Rectal smooth muscle tissue (tissue), 1 donor: Measurements from ENCODE around the gene TINAG.

Source experiments
- H3K27ac ChIP-seq: one replicate; pipeline ENCODE4 v1.7.0; 2013; ENCODE audit warnings: low read depth, low read length, inconsistent platforms
- H3K27me3 ChIP-seq: one replicate; pipeline ENCODE4 v1.7.0; 2013; ENCODE audit warnings: low read length; ENCODE audit not compliant: control insufficient read depth, insufficient read depth
- H3K36me3 ChIP-seq: one replicate; pipeline ENCODE4 v1.7.0; 2013; ENCODE audit warnings: low read length; ENCODE audit not compliant: control insufficient read depth, insufficient read depth
- H3K4me1 ChIP-seq: one replicate; pipeline ENCODE4 v1.7.0; 2013; ENCODE audit warnings: low read length; ENCODE audit not compliant: control insufficient read depth, insufficient read depth
- H3K4me3 ChIP-seq: one replicate; pipeline ENCODE4 v1.7.0; 2013; ENCODE audit warnings: low read length
- H3K9ac ChIP-seq: one replicate; pipeline ENCODE4 v1.7.0; 2013; ENCODE audit warnings: low read length

TINAG gene

DNA sequence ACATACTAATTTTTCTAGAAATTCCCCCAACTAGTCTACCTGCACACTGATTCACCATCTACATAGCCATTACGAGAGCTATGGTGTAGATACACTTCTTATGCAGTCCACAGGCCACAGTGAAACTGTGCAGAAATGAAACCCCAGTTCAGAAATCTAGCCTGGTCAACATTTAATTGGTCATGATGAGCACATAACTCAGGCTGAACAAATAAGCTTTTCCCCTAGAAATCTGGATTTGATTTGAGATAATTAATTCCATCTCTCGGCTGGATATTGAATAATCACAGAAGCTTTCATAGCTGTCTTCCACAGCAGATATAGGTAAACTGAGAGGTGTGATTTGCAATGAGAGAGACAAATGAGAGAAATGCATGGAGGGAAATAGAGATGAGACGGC lies 22.6 kb upstream of the TINAG start:
- Histone ChIP-seq H3K9ac (no peak overlapping the region), H3K27ac (no peak overlapping the region), H3K36me3 (no peaks in the 10 kb centered on the region), H3K4me3 (no peak overlapping the region), H3K4me1 (no peaks in the 10 kb centered on the region), H3K27me3 (no peaks in the 10 kb centered on the region)

- Histone ChIP-seq H3K36me3 (no peaks in the 10 kb centered on the region), H3K4me1 (no peaks in the 10 kb centered on the region), H3K4me3 (no peak overlapping the region), H3K27ac (no peak overlapping the region), H3K27me3 (no peaks in the 10 kb centered on the region), H3K9ac (no peak overlapping the region)
Measured at GRCh38 chr6:54286141-54286540, 22.1 kb upstream of the TINAG start.

- no peak overlapping the region for H3K27ac ChIP-seq
- H3K4me1 ChIP-seq = no peaks in the 10 kb centered on the region
- no peak overlapping the region for H3K4me3 ChIP-seq
- H3K9ac ChIP-seq = no peak overlapping the region
- no peaks in the 10 kb centered on the region for H3K36me3 ChIP-seq
- H3K27me3 ChIP-seq = no peaks in the 10 kb centered on the region
Measured at GRCh38 chr6:54288474-54288873, 19.8 kb upstream of the TINAG start.

GRCh38 chr6:54289426-54289825 lies 18.8 kb upstream of the TINAG start:
- Histone ChIP-seq H3K27me3 (no peaks in the 10 kb centered on the region), H3K4me3 (no peak overlapping the region), H3K9ac (no peak overlapping the region), H3K36me3 (no peaks in the 10 kb centered on the region), H3K4me1 (no peaks in the 10 kb centered on the region), H3K27ac (no peak overlapping the region)

DNA sequence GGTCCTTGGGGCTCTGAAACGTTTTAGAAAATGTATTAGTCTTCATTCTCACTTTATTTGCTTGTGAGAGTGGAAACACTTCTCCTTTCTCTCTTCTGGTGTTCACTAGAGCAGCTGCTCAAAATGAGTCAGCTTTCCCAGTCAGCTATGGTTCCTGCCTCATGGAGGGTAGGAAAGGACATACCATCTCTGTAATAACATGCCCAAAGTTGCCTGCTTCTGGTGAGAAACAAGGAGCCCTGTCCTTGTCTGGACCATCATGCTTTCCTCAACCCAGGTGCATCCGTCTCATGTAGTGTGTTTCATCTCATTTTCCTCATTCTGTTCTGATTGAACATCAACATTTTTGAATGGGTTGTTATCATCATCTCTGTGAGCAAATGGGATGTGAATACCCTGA lies 17.1 kb upstream of the TINAG start:
- no peaks in the 10 kb centered on the region for H3K27me3 ChIP-seq
- no peaks in the 10 kb centered on the region for H3K36me3 ChIP-seq
- no peaks in the 10 kb centered on the region for H3K4me1 ChIP-seq
- H3K27ac ChIP-seq = no peak overlapping the region
- H3K9ac ChIP-seq = no peak overlapping the region
- no peak overlapping the region for H3K4me3 ChIP-seq

DNA sequence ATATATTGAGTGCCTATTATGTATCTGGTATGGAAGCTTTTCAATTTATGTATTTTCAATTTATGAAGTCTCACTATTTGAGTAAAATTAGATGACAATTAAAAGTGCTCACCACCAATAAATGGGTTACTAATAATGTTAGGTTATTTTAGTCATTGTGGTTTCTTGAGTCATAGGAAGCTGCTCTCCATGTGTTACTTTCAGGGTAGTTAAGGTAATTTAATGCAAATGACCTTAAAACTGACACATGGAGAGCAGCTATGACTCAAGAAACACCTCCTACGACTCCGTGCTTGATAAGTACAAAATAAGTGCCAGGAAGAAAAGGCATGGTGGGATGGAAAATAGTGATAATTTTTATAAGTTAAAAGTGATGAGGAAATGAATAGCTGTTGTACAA lies 16.5 kb upstream of the TINAG start:
- no peaks in the 10 kb centered on the region for H3K27me3 ChIP-seq
- no peak overlapping the region for H3K9ac ChIP-seq

DNA sequence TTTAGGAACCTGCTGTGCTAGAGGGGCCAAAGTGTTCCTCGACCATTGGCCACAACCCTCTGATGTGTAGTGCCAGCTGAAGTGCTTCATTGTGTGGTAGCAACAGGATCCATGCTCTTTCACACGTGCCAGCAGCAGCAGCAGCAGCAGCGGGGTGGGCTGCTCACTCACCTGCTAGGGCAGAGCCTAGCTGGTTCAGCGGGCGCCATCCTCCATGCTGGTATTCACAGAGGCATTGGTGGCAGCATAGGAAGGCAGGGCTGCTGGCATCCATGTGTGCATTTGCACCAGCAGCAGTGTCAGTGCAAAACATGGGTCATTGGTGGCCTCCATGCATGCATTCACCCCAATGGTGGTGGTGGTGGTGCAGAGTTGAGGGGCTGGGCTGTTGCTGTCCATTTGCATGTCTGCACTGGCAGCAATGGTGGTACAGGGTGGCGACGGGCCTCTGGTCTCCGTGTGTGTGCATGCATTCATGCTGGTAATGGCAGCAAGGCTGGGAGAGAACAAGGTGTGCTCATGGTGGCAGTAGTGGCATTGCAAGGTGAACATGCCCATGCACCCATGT lies 13.2 kb upstream of the TINAG start:
- H3K36me3 ChIP-seq = no peaks in the 10 kb centered on the region
- no peaks in the 10 kb centered on the region for H3K4me1 ChIP-seq
- no peak overlapping the region for H3K27ac ChIP-seq
- no peaks in the 10 kb centered on the region for H3K27me3 ChIP-seq
- H3K9ac ChIP-seq = no peak overlapping the region
- no peak overlapping the region for H3K4me3 ChIP-seq

More for the DNA sequence above, 16.5 kb upstream of the TINAG start:
- no peak overlapping the region for H3K4me3 ChIP-seq
- H3K4me1 ChIP-seq = no peaks in the 10 kb centered on the region
- no peak overlapping the region for H3K27ac ChIP-seq
- H3K36me3 ChIP-seq = no peaks in the 10 kb centered on the region

DNA sequence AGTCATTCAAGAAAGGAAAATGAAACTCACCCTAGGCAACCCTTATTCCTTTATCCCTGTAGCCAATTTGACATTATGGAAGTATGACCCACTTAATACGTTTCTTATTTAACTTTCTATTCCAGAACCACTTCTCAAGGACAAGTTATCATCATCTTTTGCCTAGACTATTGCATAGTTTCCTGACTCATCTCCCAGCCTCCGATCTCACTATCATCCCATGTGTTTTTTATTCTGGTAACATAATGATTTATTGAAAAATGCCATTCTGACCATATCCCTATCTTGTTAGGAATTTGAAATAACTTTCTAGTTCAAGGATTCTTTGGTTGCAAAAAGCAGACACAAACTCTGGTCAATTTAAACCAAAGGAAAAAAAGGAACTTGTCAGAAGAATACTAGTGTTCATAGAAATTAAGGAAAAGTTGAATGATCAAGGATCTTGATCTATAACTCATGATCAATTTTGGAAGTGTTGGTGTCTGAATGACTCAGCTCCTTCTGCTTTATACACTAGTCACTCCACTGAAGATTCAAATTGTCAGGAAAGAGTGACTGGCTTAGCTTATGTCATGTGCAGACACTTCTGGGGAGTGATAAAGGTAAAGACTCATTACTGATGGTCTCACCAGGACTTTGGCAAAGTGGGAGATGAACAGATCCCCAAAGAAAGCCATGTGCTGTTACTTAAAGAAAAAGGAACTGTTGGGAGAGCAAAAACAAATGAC lies 8.5 kb upstream of the TINAG start:
- Histone ChIP-seq H3K4me3 (no peak overlapping the region), H3K9ac (no peak overlapping the region), H3K27ac (no peak overlapping the region), H3K27me3 (no peaks in the 10 kb centered on the region), H3K4me1 (no peaks in the 10 kb centered on the region), H3K36me3 (no peaks in the 10 kb centered on the region)

DNA sequence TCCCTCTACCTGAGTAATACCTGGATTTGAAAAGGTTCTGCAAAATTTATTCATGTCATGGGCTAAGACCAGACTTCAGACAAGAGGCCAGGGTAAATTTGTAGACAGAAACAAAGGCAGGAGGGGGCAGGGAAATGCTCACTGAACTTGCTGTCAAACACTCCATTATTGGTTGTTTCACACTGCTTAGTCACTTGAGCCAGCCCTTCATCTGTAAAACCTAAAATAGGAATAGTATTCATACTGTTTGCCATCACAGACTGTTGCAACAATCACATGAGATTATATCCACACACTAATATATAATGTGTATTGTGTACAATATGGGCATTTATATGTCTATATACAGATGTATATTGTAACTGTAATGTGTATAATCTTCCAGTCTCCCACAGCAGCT lies 6.5 kb upstream of the TINAG start:
- H3K4me1 ChIP-seq = no peaks in the 10 kb centered on the region
- no peak overlapping the region for H3K4me3 ChIP-seq
- no peak overlapping the region for H3K27ac ChIP-seq
- H3K9ac ChIP-seq = no peak overlapping the region
- H3K36me3 ChIP-seq = no peaks in the 10 kb centered on the region
- H3K27me3 ChIP-seq = no peaks in the 10 kb centered on the region

GRCh38 chr6:54307439-54307910 lies 766 bp upstream of the TINAG start:
- no peaks in the 10 kb centered on the region for H3K27me3 ChIP-seq
- no peak overlapping the region for H3K9ac ChIP-seq
- no peaks in the 10 kb centered on the region for H3K4me1 ChIP-seq
- peak overlapping the region; percentile 21 for H3K4me3 ChIP-seq
- H3K36me3 ChIP-seq = no peaks in the 10 kb centered on the region
- H3K27ac ChIP-seq = no peak overlapping the region

GRCh38 chr6:54308986-54309315 lies 710 bp downstream of the TINAG start:
- Histone ChIP-seq H3K27me3 (no peaks in the 10 kb centered on the region), H3K27ac (no peak overlapping the region), H3K9ac (no peak overlapping the region), H3K4me3 (peak overlapping the region; percentile 40), H3K4me1 (no peaks in the 10 kb centered on the region), H3K36me3 (no peaks in the 10 kb centered on the region)

DNA sequence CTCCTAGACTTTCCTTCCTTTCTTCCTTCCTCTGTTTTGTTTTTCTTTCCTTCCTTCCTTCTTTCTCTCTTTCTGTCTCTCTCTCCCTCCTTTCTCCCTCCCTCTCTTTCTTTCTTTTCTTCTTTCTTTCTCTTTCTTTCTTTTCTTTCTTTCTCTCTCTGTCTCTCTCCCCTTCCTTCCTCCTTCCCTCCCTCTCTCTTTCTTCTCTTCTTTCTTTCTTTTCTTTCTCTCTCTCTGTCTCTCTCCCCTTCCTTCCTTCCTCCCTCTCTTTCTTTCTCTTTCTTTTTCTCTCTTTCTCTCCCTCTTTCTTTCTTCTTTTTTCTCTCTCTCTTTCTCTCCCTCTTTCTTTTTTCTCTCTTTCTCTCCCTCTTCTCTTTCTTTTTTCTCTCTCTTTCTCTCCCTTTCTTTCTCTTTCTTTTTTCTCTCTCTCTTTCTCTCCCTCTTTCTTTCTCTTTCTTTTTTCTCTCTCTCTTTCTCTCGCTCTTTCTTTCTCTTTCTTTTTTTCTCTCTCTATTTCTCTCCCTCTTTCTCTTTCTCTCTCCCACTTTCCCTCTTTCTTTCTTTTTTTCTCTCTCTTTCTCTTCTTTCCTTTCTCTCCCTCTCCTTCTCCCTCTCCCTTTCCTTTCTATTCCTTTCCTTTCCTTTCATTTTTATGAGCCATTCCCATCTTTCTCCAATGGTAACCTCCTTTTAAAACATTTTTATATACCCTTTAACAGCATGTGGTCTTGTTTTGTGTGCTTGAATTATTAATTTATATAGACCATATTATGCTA lies 2.3 kb downstream of the TINAG start:
- H3K9ac ChIP-seq = no peak overlapping the region
- no peaks in the 10 kb centered on the region for H3K4me1 ChIP-seq
- peak overlapping the region; percentile 32 for H3K4me3 ChIP-seq
- H3K27me3 ChIP-seq = no peaks in the 10 kb centered on the region
- H3K27ac ChIP-seq = no peak overlapping the region
- H3K36me3 ChIP-seq = no peaks in the 10 kb centered on the region
